ENCODE results near the gene TRAF3IP1. TPM values are rescaled to one million over a fixed set of nuclear protein-coding genes. Genes with fewer than 3 reads are reported as not detected.

The TRAF3IP1 gene
- total RNA-seq, 4 donors from 2014 or later: 12.6 to 41.8 (median 27.6) TPM

DNA sequence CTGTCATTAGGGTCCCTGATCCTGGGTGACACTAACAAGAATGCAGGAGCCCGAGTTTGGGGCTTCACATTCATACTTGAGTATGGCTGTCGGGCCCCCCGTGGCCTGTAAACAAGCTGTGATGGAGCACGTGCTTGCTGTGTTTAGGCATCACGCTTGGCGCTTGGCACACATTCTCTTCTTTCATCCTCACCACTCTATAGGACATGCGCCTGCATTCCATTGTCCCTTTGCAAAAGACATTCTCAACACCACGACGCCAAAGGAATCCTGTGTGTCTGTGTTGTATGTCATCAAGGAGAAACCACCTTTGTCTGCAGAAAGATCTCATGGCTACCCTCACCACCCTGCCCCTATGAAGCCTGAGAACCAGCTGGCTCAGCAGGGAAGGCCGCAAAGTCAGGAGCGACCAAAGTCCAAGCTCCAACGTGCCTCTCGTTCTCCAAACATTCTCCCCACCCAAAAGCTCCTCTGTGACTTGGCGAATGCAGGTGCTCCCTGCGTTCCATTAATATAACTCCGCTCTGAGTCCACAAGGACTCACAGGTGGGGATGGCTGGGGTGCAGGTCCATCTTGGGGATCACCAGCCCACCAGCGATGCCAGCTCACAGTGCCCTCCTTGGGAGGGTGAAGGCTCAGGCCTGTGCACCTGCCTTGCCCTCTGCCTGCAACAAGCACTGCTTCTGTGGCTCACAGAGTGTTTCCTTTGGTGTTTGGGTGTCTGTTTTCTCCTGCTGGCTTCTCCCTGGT, 25.8 kb upstream of the TRAF3IP1 start:
- TF ChIP-seq, protein P1, sequence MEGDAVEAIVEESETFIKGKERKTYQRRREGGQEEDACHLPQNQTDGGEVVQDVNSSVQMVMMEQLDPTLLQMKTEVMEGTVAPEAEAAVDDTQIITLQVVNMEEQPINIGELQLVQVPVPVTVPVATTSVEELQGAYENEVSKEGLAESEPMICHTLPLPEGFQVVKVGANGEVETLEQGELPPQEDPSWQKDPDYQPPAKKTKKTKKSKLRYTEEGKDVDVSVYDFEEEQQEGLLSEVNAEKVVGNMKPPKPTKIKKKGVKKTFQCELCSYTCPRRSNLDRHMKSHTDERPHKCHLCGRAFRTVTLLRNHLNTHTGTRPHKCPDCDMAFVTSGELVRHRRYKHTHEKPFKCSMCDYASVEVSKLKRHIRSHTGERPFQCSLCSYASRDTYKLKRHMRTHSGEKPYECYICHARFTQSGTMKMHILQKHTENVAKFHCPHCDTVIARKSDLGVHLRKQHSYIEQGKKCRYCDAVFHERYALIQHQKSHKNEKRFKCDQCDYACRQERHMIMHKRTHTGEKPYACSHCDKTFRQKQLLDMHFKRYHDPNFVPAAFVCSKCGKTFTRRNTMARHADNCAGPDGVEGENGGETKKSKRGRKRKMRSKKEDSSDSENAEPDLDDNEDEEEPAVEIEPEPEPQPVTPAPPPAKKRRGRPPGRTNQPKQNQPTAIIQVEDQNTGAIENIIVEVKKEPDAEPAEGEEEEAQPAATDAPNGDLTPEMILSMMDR (IDR thresholded peaks at IDR 0.05): no peak
- no peak for TF ChIP-seq POLR2A (IDR thresholded peaks at IDR 0.05)
- no peak for DNase-seq

GRCh38 chr2:238295144-238296112, 24.9 kb upstream of the TRAF3IP1 start:
- Histone ChIP-seq H3K27me3 (no peaks in the 10 kb centered on the region), H3K9me3 (no peaks in the 10 kb centered on the region), H3K4me1 (no peaks in the 10 kb centered on the region), H3K36me3 (no peaks in the 10 kb centered on the region), H3K27ac (no peak overlapping the region), H3K4me3 (no peak overlapping the region)
- TF ChIP-seq, protein P1 (IDR thresholded peaks at IDR 0.05): no peak
- TF ChIP-seq POLR2A (IDR thresholded peaks at IDR 0.05): no peak
- no peak for DNase-seq
- intact Hi-C loops (cut with DNase I; ENCODE audit: low total_unique reads): no loop called here

More for the DNA sequence above, 25.8 kb upstream of the TRAF3IP1 start:
- intact Hi-C loops (cut with DNase I; ENCODE audit: low total_unique reads): no loop called here
- Histone ChIP-seq H3K27ac (no peak overlapping the region), H3K36me3 (no peaks in the 10 kb centered on the region), H3K27me3 (no peaks in the 10 kb centered on the region), H3K4me3 (no peak overlapping the region), H3K4me1 (no peaks in the 10 kb centered on the region), H3K9me3 (no peaks in the 10 kb centered on the region)

GRCh38 chr2:238296638-238297457, 23.5 kb upstream of the TRAF3IP1 start:
- H3K27me3 ChIP-seq: no peaks in the 10 kb centered on the region
- no peaks in the 10 kb centered on the region for H3K9me3 ChIP-seq
- TF ChIP-seq POLR2A (IDR thresholded peaks at IDR 0.05): no peak
- TF ChIP-seq, protein P1 (IDR thresholded peaks at IDR 0.05): no peak
- intact Hi-C loops (cut with DNase I; ENCODE audit: low total_unique reads): no loop called here
- no peaks in the 10 kb centered on the region for H3K36me3 ChIP-seq
- DNase-seq: no peak
- no peaks in the 10 kb centered on the region for H3K4me1 ChIP-seq
- H3K27ac ChIP-seq: no peak overlapping the region
- H3K4me3 ChIP-seq: no peak overlapping the region

GRCh38 chr2:238299803-238300202, 20.5 kb upstream of the TRAF3IP1 start:
- intact Hi-C loops (cut with DNase I; ENCODE audit: low total_unique reads): no loop called here
- peak in 1 of 2 donors; percentile 22 for TF ChIP-seq POLR2A (IDR thresholded peaks at IDR 0.05)
- TF ChIP-seq, protein P1 (IDR thresholded peaks at IDR 0.05): no peak
- Histone ChIP-seq H3K27ac (no peak overlapping the region), H3K4me3 (no peak overlapping the region), H3K9me3 (no peaks in the 10 kb centered on the region), H3K36me3 (no peaks in the 10 kb centered on the region), H3K4me1 (no peaks in the 10 kb centered on the region), H3K27me3 (no peaks in the 10 kb centered on the region)
- DNase-seq: no peak

All from uterus (tissue), 4 donors.